Urinary bladder (tissue), 4 donors: ENCODE results near the gene ARF1. TPM values are rescaled to one million over a fixed set of nuclear protein-coding genes. Genes with fewer than 3 reads are reported as not detected.

Experiments used
- DNase-seq: peaks from one replicate; pipeline ENCODE4 v3.0.0-alpha.2; 2015; ENCODE audit errors: extremely low spot score
- H3K27ac ChIP-seq: one replicate; pipeline ENCODE4 v1.5.1; 2013; ENCODE audit warnings: low read depth, mild to moderate bottlenecking, moderate library complexity
- H3K36me3 ChIP-seq: one replicate; pipeline ENCODE4 v1.6.1; 2013; ENCODE audit warnings: mild to moderate bottlenecking, moderate library complexity; ENCODE audit not compliant: insufficient read depth
- H3K4me1 ChIP-seq: one replicate; pipeline ENCODE4 v1.6.1; 2013; ENCODE audit warnings: mild to moderate bottlenecking, moderate library complexity; ENCODE audit not compliant: insufficient read depth
- H3K4me3 ChIP-seq: one replicate; pipeline ENCODE4 v1.5.1; 2013; ENCODE audit warnings: low read depth, low read length
- WGBS: extraction: QIAGEN DNeasy Blood & Tissue Kit; methylation state at CpG from one replicate; pipeline ENCODE4 v1.1.7; 2013; 5-methylcytosine and 5-hydroxymethylcytosine counted together
- polyA plus RNA-seq: library from polyadenylated mRNA; stranded (reverse); fragments of 200-250 nt; gene quantifications from one replicate; pipeline ENCODE4 v1.2.3, GENCODE V29; 2013
- total RNA-seq: library from RNA; depleted of rRNA; stranded (reverse); fragments of >200 nt; gene quantifications from one replicate; pipeline ENCODE4 v1.2.3, GENCODE V29; 2014
- donor health status: healthy with polysubstance abuse.
- donor health status: healthy.

The ARF1 gene
- total and polyA plus RNA-seq, 2 donors = 112 to 462 TPM

GRCh38 chr1:228101994-228102790 lies 19.7 kb downstream of the ARF1 start:
- WGBS = 7% methylated on average over 73 of the region's 73 CpGs
- Histone ChIP-seq H3K27ac (peak overlapping the region; percentile 63), H3K36me3 (no peaks in the 10 kb centered on the region), H3K4me3 (peak overlapping the region; percentile 86), H3K4me1 (no peaks in the 10 kb centered on the region)
- DNase-seq = no peak

- Histone ChIP-seq H3K36me3 (no peaks in the 10 kb centered on the region), H3K4me3 (peak within 1 kb of the TSS; percentile 86), H3K27ac (peak within 1 kb of the TSS; percentile 87), H3K4me1 (no peaks in the 10 kb centered on the region)
- DNase-seq = peak; percentile 85
- under 1% methylated on average over 104 of the region's 104 CpGs for whole genome bisulfite sequencing
Observed at GRCh38 chr1:228102791-228103620, 20.5 kb downstream of the ARF1 start, which contains the start of gene C1orf35. C1orf35 (minus strand) TSS chr1:228103325; CDS start chr1:228103227, 98 bp downstream.

- WGBS = 52% methylated on average over 7 of the region's 7 CpGs
Observed at GRCh38 chr1:228104526-228105269, 22.2 kb downstream of the ARF1 start.

GRCh38 chr1:228105270-228105995 lies 22.9 kb downstream of the ARF1 start:
- 70% methylated on average over 9 of the region's 9 CpGs for WGBS

More at GRCh38 chr1:228104526-228105269, 22.2 kb downstream of the ARF1 start:
- Histone ChIP-seq H3K36me3 (no peaks in the 10 kb centered on the region), H3K4me1 (no peaks in the 10 kb centered on the region), H3K27ac (no peak overlapping the region), H3K4me3 (no peak overlapping the region)
- no peak for DNase-seq

GRCh38 chr1:228105996-228106799 lies 23.7 kb downstream of the ARF1 start:
- no peaks in the 10 kb centered on the region for H3K4me1 ChIP-seq
- H3K4me3 ChIP-seq = no peak overlapping the region
- no peak for DNase-seq
- no peak overlapping the region for H3K27ac ChIP-seq
- WGBS = 76% methylated on average over 8 of the region's 8 CpGs
- H3K36me3 ChIP-seq = no peaks in the 10 kb centered on the region

More at GRCh38 chr1:228105270-228105995, 22.9 kb downstream of the ARF1 start:
- Histone ChIP-seq H3K27ac (no peak overlapping the region), H3K36me3 (no peaks in the 10 kb centered on the region), H3K4me1 (no peaks in the 10 kb centered on the region), H3K4me3 (no peak overlapping the region)
- no peak for DNase-seq

GRCh38 chr1:228106800-228107054 lies 24.2 kb downstream of the ARF1 start:
- Histone ChIP-seq H3K27ac (no peak overlapping the region), H3K4me3 (no peak overlapping the region), H3K36me3 (no peaks in the 10 kb centered on the region), H3K4me1 (no peaks in the 10 kb centered on the region)
- 82% methylated on average over 9 of the region's 9 CpGs for WGBS
- DNase-seq = no peak

GRCh38 chr1:228107636-228108035 lies 25.1 kb downstream of the ARF1 start:
- Histone ChIP-seq H3K36me3 (no peaks in the 10 kb centered on the region), H3K4me1 (no peaks in the 10 kb centered on the region), H3K27ac (no peak overlapping the region), H3K4me3 (no peak overlapping the region)
- DNase-seq = no peak
- WGBS = 89% methylated on average over 19 of the region's 19 CpGs

- no peaks in the 10 kb centered on the region for H3K4me1 ChIP-seq
- DNase-seq = no peak
- WGBS = 79% methylated on average over 11 of the region's 11 CpGs
- no peak overlapping the region for H3K27ac ChIP-seq
- peak overlapping the region; percentile 58 for H3K4me3 ChIP-seq
- no peaks in the 10 kb centered on the region for H3K36me3 ChIP-seq
Observed at GRCh38 chr1:228108055-228108690, 25.7 kb downstream of the ARF1 start.

GRCh38 chr1:228108742-228109072 lies 26.2 kb downstream of the ARF1 start:
- H3K4me1 ChIP-seq = no peaks in the 10 kb centered on the region
- no peak for DNase-seq
- peak overlapping the region; percentile 77 for H3K27ac ChIP-seq
- H3K36me3 ChIP-seq = no peaks in the 10 kb centered on the region
- peak overlapping the region; percentile 58 for H3K4me3 ChIP-seq
- WGBS = 2% methylated on average over 8 of the region's 8 CpGs

- under 1% methylated on average over 66 of the region's 66 CpGs for WGBS
- H3K27ac ChIP-seq = peak within 1 kb of the TSS; percentile 86
- peak; percentile 92 for DNase-seq
- H3K36me3 ChIP-seq = no peaks in the 10 kb centered on the region
- peak within 1 kb of the TSS; percentile 58 for H3K4me3 ChIP-seq
- no peaks in the 10 kb centered on the region for H3K4me1 ChIP-seq
Observed at GRCh38 chr1:228109073-228109961, 26.8 kb downstream of the ARF1 start, which contains the start of gene MRPL55. MRPL55 (minus strand) TSS chr1:228109299; CDS start chr1:228108260, 1,039 bp downstream.

- 16% methylated on average over 15 of the region's 15 CpGs for WGBS
- H3K27ac ChIP-seq = peak overlapping the region; percentile 86
- H3K36me3 ChIP-seq = no peaks in the 10 kb centered on the region
- no peak for DNase-seq
- H3K4me1 ChIP-seq = no peaks in the 10 kb centered on the region
- H3K4me3 ChIP-seq = peak overlapping the region; percentile 58
Observed at GRCh38 chr1:228109962-228110488, 27.5 kb downstream of the ARF1 start.
